GM12891 (cell line): ENCODE data around the gene SAMD4B.

Source experiments
- POLR2A ChIP-seq: IDR thresholded peaks from 2 replicates; pipeline ENCODE4 v1.6.1; 2011; ENCODE audit warnings: low read depth, low read length, control low read depth
- POLR2AphosphoS5 ChIP-seq: IDR thresholded peaks from 2 replicates; pipeline ENCODE4 v1.6.1; 2011; ENCODE audit warnings: low read depth, low read length, control low read depth

DNA sequence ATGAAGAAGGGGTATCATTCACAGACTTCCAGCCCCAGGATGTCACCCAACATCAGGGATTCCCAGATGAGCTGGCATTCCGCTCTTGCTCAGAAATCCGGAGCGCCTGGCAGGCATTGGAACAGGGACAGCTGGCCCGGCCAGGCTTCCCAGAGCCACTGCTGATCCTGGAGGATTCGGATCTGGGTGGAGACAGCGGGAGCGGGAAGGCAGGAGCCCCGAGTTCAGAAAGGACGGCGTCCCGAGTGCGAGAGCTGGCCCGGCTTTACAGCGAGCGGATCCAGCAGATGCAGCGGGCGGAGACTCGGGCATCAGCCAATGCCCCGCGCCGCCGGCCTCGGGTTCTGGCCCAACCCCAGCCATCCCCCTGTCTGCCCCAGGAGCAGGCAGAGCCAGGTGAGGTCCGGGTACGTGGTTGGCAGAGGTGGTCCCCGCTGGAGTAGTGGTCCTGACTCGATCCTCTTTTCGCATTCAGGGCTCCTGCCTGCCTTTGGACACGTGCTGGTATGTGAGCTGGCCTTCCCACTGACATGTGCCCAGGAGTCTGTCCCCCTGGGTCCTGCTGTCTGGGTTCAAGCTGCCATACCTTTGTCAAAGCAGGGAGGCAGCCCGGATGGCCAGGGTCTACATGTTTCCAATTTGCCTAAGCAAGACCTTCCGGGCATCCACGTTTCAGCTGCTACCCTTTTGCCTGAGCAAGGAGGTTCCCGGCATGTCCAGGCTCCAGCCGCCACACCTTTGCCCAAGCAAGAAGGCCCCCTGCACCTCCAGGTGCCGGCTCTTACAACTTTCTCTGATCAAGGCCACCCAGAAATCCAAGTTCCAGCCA is 81.3 kb downstream of the SAMD4B start:
- TF ChIP-seq POLR2A, result no peak
- TF ChIP-seq POLR2AphosphoS5, result no peak
